GM18873 (cell line): ENCODE results near the gene BNIP5.
"Not testable (repeated sequence)": the region's sequence is repeated elsewhere in the genome, so short reads cannot be mapped to it uniquely, and the experiment has no call there.

Source experiments
- ATAC-seq: cut with Tn5 transposase; IDR thresholded peaks from one replicate; pipeline ENCODE4 v1.9.1; 2021; ENCODE audit warnings: mild to moderate bottlenecking, moderate library complexity, moderate number of reproducible peaks; ENCODE audit not compliant: unreplicated experiment, low FRiP score

BNIP5 gene

GRCh38 chr6:36368421-36368820 is 31.7 kb upstream of the BNIP5 start:
- ATAC-seq: no peak

DNA sequence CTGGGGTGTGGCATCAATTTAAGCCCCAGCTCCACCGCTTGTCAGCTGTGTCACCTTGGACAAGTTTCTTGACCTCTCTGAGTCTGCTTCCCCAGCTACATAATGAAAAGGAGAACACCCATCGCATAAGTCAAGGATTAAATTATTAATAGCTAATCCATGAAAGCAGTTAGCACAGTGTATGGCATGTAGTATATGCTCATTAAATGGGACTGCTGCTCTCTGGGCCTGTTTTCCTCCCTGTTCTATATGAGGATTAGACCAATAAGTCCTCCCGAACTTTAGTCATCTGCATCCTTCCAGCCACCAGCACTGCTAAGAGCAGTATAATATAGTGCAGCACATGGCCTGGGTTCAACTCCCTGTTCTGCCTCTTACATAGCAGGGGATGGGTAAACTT is 31.1 kb upstream of the BNIP5 start:
- ATAC-seq: no peak

DNA sequence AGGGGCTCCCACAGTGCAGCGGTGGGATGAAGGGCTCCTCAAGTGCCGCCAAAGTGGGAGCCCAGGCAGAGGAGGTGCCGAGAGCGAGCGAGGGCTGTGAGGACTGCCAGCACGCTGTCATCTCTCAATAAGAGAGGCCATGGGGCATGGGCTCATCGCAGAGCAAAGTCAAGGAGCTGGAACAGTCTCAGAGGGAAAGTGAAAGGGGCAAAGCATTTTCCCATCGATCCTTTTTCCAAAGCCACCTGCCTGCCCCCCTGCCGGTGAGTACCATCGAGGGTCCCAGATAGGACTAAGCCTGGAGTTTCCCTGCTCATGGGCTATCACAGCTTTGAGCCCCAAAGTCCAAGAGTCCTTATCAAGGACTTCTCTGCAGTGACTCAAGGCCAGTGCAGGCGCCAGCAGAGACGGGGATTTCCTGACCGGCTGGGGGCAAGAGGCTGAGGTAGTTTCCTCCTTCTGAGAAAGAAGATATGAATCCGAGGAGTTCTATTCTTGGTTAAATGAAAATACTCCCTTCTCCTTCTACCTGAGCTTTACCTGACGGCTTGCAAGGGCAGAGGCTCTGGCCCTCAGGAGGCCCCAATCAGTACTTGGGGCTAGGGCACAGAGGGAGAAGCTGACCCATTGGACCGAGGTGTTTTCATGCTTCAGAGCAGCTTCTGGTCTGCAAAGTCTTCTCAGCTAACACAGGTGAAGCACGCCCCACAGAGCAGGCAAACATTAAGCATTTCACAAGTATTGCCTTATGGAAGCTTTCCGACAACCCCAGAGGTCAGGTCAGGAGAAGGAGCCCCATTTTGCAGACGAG is 28.2 kb upstream of the BNIP5 start:
- no peak for ATAC-seq

GRCh38 chr6:36364061-36364635 is 27.5 kb upstream of the BNIP5 start:
- not testable (repeated sequence) for ATAC-seq

GRCh38 chr6:36363371-36363752 is 26.7 kb upstream of the BNIP5 start:
- ATAC-seq: not testable (repeated sequence)

DNA sequence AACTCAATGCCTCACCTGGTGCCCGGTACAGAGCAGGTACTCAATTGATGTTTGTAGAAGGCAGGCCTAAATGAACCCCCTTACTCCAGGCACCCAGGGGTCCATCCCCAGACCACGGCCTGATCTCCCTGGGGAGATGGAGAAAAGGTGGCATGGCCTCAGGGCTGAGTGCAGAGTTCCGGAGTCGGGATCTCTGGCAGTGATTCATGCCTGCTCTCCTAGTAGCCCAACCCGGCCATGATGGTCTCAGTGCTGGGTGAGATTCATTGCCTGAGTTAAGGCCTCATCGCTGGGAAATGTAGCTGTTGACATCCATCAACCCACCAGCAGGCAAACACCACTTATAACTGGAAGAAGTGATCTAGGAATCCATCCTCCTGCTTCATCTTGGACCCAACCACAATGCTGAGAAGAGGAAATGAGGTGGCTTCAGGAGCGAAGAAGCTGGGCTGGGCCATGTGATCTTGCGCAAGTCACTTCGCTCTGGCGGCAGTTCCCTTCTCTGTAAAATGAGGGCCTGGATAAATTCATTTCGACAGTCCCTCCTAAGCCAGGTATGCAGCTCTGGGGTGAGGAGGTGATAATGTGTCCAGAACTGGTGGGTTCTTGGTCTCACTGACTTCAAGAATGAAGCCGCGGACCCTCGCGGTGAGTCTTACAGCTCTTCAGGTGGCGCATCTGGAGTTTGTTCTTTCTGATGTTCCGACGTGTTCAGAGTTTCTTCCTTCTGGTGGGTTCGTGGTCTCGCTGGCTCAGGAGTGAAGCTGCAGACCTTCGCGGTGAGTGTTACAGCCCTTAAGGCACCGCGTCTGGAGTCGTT is 26.1 kb upstream of the BNIP5 start:
- no peak for ATAC-seq

- no peak for ATAC-seq
Observed at GRCh38 chr6:36361071-36361470, 24.4 kb upstream of the BNIP5 start.

GRCh38 chr6:36360241-36361054 is 23.8 kb upstream of the BNIP5 start:
- no peak for ATAC-seq

GRCh38 chr6:36358226-36358915 is 21.7 kb upstream of the BNIP5 start:
- no peak for ATAC-seq

DNA sequence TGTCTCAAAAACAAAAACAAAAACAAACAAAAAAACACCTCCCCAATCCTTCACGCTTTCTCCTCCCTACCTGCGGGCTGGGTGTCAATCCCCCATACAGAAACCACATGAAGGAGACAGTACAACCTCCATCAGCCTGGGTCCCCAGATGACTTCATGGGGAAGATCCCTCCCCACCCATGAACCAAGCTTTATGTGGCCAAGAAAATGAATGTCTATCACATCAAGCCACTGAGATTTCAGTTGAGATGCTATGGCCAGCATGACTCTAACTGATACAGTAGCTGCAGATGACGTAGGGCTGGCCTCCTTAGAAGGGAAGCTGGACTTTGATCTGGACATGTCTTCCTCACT is 21.2 kb upstream of the BNIP5 start:
- ATAC-seq: no peak

DNA sequence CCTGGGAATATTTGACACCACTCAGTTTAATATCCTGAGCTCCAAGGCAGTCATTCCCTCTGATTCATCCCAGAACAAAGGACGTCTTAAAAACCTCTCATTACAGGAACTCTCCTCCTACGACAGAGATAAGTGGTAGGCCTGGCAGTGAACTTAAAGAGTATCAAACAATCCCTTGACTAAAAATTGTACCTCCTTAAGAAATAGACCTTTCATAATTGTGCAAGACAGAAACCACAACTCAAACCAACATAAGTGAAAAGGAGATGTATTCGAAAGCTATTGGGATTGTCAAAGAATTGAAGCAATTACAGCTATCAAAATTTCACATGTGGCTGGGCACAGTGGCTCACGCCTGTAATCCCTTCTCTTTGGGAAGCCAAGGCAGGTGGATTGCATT is 19.1 kb upstream of the BNIP5 start:
- ATAC-seq: no peak

GRCh38 chr6:36353411-36353915 is 16.8 kb upstream of the BNIP5 start:
- no peak for ATAC-seq

DNA sequence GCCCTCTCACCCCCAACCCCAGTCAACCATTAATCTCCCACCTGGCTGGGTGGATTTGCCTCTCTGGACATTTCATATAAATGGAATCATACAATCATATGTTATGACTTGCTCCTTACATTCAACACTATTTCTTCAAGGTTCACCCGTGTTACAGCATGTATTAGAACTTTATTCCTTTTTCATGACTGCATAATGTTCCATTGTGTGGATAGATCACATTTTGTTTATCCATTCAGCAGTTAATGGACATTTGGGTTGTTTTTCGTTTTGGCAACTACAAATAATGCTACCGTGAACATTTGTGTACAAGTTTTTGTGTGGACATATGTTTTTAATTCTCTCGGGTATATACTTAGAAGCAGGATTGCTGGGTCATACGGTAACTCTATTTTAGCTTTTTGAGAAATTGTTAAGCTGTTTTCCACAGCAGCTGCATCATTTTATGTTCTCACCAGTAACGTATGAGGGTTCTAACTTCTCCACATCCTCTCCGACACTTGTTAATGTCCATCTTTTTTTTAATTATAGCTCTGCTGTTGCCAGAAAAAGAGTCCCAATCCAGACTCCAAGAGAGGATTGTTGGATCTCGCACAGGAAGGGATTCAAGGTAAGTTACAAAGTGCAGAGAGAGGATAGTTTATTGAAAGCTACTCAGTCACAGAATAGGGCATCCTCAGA is 15.9 kb upstream of the BNIP5 start:
- no peak for ATAC-seq

- ATAC-seq: no peak
Observed at GRCh38 chr6:36350681-36351571, 14.2 kb upstream of the BNIP5 start.

DNA sequence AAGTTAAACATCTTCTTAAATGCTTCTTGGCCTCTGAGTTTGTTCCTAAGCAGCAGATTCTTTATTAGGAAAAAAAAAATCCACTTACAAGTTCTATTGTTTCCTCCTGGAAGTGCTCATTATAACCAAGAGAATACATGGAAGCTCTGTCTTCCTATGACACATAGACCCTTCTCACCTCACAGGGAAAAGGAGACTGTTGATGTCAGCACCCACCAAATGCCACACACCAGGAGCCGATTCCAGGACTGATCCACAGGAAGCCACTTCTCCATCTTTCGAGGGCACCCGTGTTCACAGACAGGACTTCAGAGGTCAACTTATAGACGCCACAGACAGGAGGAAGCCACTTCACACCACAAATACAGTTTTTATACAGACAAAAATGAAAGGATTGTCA is 13.4 kb upstream of the BNIP5 start:
- ATAC-seq: no peak

DNA sequence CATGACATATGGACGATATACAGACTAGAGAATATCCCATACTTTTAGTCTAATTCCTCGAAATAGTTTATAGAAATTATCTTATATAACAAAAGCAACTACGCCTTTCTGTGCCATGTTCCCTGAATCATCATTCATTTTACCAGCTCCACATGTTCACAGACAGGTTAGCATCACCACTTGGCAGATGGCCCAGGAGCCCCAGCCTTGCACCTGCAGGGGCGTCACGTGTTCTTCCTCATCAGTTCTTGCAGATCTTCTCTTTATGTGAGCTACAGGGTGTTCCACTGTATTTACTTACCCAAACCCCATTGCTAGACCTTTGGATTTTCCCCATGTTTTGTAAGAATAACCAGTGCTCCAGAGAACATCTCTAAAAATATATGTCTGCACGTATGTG is 12.6 kb upstream of the BNIP5 start:
- no peak for ATAC-seq

DNA sequence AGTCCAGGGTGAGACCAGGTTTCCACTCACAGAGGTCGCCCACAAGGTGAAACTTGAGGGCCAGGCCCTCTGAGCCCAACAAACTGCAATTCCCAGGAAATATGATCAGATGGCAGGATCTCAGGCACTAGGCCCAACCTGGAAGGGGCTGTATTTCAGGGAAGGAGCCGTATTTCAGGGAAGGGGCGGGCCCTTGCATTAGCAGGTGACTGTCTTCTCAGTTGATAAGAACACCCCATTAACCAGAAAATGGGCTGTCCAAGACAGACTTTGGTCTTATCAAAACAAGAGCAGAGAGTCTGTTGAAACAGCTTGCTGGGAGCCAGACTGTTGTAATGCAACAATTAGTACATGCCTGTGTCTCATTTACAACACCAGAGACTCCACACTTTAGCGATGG is 10.9 kb upstream of the BNIP5 start:
- ATAC-seq: no peak

DNA sequence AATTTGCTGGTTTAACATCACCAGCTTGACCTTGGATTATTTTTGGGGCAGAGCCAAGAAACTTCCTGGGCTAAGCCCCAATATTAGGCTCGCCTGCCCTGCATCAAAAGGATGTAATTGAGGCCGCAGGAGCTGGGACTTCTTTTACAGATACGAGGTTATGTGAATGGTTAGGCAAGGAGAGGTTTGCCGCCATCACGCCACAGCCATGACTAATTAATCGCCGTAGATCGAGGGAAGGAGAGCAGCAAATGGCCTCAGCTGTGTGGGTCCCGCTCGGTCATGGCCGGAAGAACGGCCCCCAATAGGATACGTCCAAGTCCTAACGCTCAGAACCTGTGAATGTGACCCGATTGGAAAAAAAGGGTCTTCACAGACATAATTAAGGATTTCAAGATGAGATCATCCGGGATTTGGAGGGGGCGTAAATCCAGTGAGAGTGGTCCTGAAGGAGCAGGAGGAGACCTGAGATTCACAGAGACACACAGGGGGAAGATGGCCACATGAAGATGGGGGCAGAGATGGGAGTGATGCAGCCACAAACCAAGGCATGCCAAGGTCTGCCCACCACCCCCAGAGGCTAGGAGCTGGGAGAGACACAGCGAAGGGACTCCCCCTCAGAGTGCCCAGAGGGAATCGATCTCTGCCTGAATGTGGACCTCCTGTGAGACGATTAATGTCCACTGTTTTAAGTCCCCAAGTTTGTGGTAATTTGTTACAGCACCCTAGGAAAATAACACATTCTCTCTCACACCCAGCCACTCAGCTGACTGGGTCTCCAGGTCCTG is 10.0 kb upstream of the BNIP5 start:
- no peak for ATAC-seq
